Smooth muscle cell (in vitro differentiated cells): ENCODE data around the gene CDH1. TPM values are rescaled to one million over a fixed set of nuclear protein-coding genes. Genes with fewer than 3 reads are reported as not detected.
"Not testable (repeated sequence)": the region's sequence is repeated elsewhere in the genome, so short reads cannot be mapped to it uniquely, and the experiment has no call there.

ENCODE experiments used
- DNase-seq: peaks from one replicate; lab custom pipeline; 2025; ENCODE audit not compliant: unreplicated experiment; lab: John Stamatoyannopoulos, UW
- H2AFZ ChIP-seq: fragments of 200-600 bp; sonication (generic); 2 replicates; pipeline ENCODE4 v1.6.0; 2016; ENCODE audit warnings: antibody characterized with exemption, low read depth, mild to moderate bottlenecking
- H3F3A ChIP-seq: fragments of 200-600 bp; sonication (generic); 2 replicates; pipeline ENCODE4 v1.6.0; 2017; ENCODE audit warnings: antibody characterized with exemption, low read depth
- H3K27ac ChIP-seq: fragments of 200-600 bp; sonication (generic); 2 replicates; pipeline ENCODE4 v1.5.1; 2016; ENCODE audit warnings: low read depth, mild to moderate bottlenecking
- H3K27me3 ChIP-seq: fragments of 200-600 bp; sonication (generic); 2 replicates; pipeline ENCODE4 v1.6.1; 2016; ENCODE audit warnings: low read depth, mild to moderate bottlenecking
- H3K36me3 ChIP-seq: fragments of 200-600 bp; sonication (generic); 2 replicates; pipeline ENCODE4 v1.5.1; 2016; ENCODE audit warnings: low read depth
- H3K4me1 ChIP-seq: fragments of 200-600 bp; sonication (generic); 2 replicates; pipeline ENCODE4 v1.5.1; 2016; ENCODE audit warnings: low read depth
- H3K4me2 ChIP-seq: fragments of 200-600 bp; sonication (generic); 2 replicates; pipeline ENCODE4 v1.6.0; 2016; ENCODE audit warnings: mild to moderate bottlenecking
- H3K4me3 ChIP-seq: fragments of 200-600 bp; sonication (generic); 2 replicates; pipeline ENCODE4 v1.5.1; 2016; ENCODE audit warnings: mild to moderate bottlenecking
- H3K79me2 ChIP-seq: fragments of 200-600 bp; sonication (generic); 2 replicates; pipeline ENCODE4 v1.6.0; 2016; ENCODE audit warnings: low read depth, mild to moderate bottlenecking
- H3K9ac ChIP-seq: fragments of 200-600 bp; sonication (generic); 2 replicates; pipeline ENCODE4 v1.6.0; 2016; ENCODE audit warnings: low read depth
- H3K9me3 ChIP-seq: fragments of 200-600 bp; sonication (generic); replicated peaks from 2 replicates; pipeline ENCODE4 v1.5.1; 2016; ENCODE audit warnings: low read depth
- H4K20me1 ChIP-seq: fragments of 200-600 bp; sonication (generic); 2 replicates; pipeline ENCODE4 v1.6.0; 2016; ENCODE audit warnings: low read depth
- CTCF ChIP-seq: fragments of 200-600 bp; sonication (generic); IDR thresholded peaks from 2 replicates; pipeline ENCODE4 v1.5.1; 2017; ENCODE audit warnings: borderline replicate concordance, mild to moderate bottlenecking, antibody characterized with exemption; ENCODE audit not compliant: insufficient read depth, poor library complexity, severe bottlenecking
- WGBS: methylation state at CpG from one replicate; pipeline ENCODE4 v1.1.7; 2016; ENCODE audit warnings: low lambda C conversion rate; 5-methylcytosine and 5-hydroxymethylcytosine counted together
- polyA plus RNA-seq: library from polyadenylated mRNA; unstranded; fragments of >200 nt; fragmentation: Nextera tagmentation; extraction: Ambion mirVana; gene quantifications from 2 replicates; pipeline ENCODE4 v1.2.1, GENCODE V29; 2016
- total RNA-seq: library from RNA; depleted of rRNA; stranded (reverse); fragments of >200 nt; gene quantifications from 2 replicates; pipeline ENCODE4 v1.2.3, GENCODE V29; 2014

Gene CDH1
- total and polyA plus RNA-seq, 2 experiments from 2014 or later = 4.7 to 45.8 TPM

GRCh38 chr16:68784226-68784625 lies 47.1 kb downstream of the CDH1 start:
- no peaks in the 10 kb centered on the region for H3K9me3 ChIP-seq
- H3K4me2 ChIP-seq = no peak overlapping the region
- H3K27ac ChIP-seq = no peak overlapping the region
- H2AFZ ChIP-seq = no peak overlapping the region
- no peak for TF ChIP-seq CTCF
- DNase-seq = no peak
- H3F3A ChIP-seq = no peaks in the 10 kb centered on the region
- no peaks in the 10 kb centered on the region for H3K27me3 ChIP-seq
- no peak overlapping the region for H3K9ac ChIP-seq
- H3K36me3 ChIP-seq = no peaks in the 10 kb centered on the region
- 90% methylated on average over 5 of the region's 5 CpGs for WGBS
- H3K79me2 ChIP-seq = no peaks in the 10 kb centered on the region
- no peaks in the 10 kb centered on the region for H3K4me1 ChIP-seq
- H3K4me3 ChIP-seq = no peak overlapping the region
- H4K20me1 ChIP-seq = peaks cover 9% of the 10 kb centered on the region

- no peak for DNase-seq
- Histone ChIP-seq H3K27me3 (no peaks in the 10 kb centered on the region), H2AFZ (no peak overlapping the region), H3K9me3 (no peaks in the 10 kb centered on the region), H3K27ac (no peak overlapping the region), H3K36me3 (no peaks in the 10 kb centered on the region), H3F3A (no peaks in the 10 kb centered on the region), H3K4me1 (peaks cover 3% of the 10 kb centered on the region), H3K4me2 (no peak overlapping the region), H3K9ac (no peak overlapping the region), H3K4me3 (no peak overlapping the region), H4K20me1 (peaks cover 4% of the 10 kb centered on the region), H3K79me2 (no peaks in the 10 kb centered on the region)
- 92% methylated on average over 2 of the region's 2 CpGs for WGBS
- TF ChIP-seq CTCF = no peak
These were observed 47.6 kb downstream of the CDH1 start for GRCh38 chr16:68784721-68785120.

GRCh38 chr16:68785715-68786114 lies 48.6 kb downstream of the CDH1 start:
- H3K79me2 ChIP-seq = no peaks in the 10 kb centered on the region
- H4K20me1 ChIP-seq = peaks cover 13% of the 10 kb centered on the region
- H2AFZ ChIP-seq = no peak overlapping the region
- no peak overlapping the region for H3K9ac ChIP-seq
- TF ChIP-seq CTCF = no peak
- no peak overlapping the region for H3K4me3 ChIP-seq
- H3K4me1 ChIP-seq = peaks cover 13% of the 10 kb centered on the region
- no peaks in the 10 kb centered on the region for H3K9me3 ChIP-seq
- H3K4me2 ChIP-seq = no peak overlapping the region
- no peaks in the 10 kb centered on the region for H3K36me3 ChIP-seq
- WGBS = 95% methylated on average over 3 of the region's 3 CpGs
- no peaks in the 10 kb centered on the region for H3K27me3 ChIP-seq
- H3F3A ChIP-seq = no peaks in the 10 kb centered on the region
- DNase-seq = no peak
- H3K27ac ChIP-seq = no peak overlapping the region

- H3K9me3 ChIP-seq = no peaks in the 10 kb centered on the region
- no peak overlapping the region for H3K4me3 ChIP-seq
- no peak overlapping the region for H2AFZ ChIP-seq
- H4K20me1 ChIP-seq = peaks cover 13% of the 10 kb centered on the region
- H3K9ac ChIP-seq = no peak overlapping the region
- DNase-seq = no peak
- no peak for TF ChIP-seq CTCF
- H3K4me2 ChIP-seq = no peak overlapping the region
- no peak overlapping the region for H3K27ac ChIP-seq
- peaks cover 15% of the 10 kb centered on the region for H3K4me1 ChIP-seq
- H3K27me3 ChIP-seq = no peaks in the 10 kb centered on the region
- H3K79me2 ChIP-seq = no peaks in the 10 kb centered on the region
- WGBS = 69% methylated on average over 7 of the region's 7 CpGs
- no peaks in the 10 kb centered on the region for H3F3A ChIP-seq
- H3K36me3 ChIP-seq = no peaks in the 10 kb centered on the region
These were observed 49.8 kb downstream of the CDH1 start for GRCh38 chr16:68786685-68787418.

- not testable (repeated sequence) for H3K36me3 ChIP-seq, DNase-seq, H3K27me3 ChIP-seq, H3K4me3 ChIP-seq, H2AFZ ChIP-seq, H3K9ac ChIP-seq, H3K27ac ChIP-seq, H3K4me2 ChIP-seq, H3K79me2 ChIP-seq, H3K9me3 ChIP-seq, H3F3A ChIP-seq
- peaks cover 15% of the 10 kb centered on the region for H3K4me1 ChIP-seq
- H4K20me1 ChIP-seq = peaks cover 13% of the 10 kb centered on the region
- WGBS = 96% methylated on average over 1 of the region's 1 CpG
These were observed 50.3 kb downstream of the CDH1 start for GRCh38 chr16:68787419-68787807.
